ENCODE measurements around the gene RNASEH2B.

The RNASEH2B gene

DNA sequence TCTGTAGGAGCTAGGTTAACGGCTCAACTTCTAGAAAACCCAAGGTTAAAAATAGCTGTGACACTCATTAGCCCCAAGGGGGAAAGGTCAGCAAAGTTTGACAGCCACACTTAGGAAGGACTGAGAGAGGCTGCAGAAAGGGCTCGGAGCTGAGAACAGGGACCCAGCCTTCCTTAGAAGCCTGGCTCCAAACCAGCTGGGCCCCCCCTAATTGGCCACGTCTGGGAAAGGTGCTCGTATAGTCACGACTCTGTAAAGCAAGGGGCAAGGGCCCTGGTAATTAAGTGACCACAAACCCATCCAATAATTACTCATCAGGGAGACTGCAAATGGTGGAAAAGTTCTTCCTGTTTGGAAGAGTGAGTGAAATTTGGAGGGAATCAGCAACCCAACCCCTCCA, 90.5 kb downstream of the RNASEH2B start:
- TF ChIP-seq CTCF (IDR thresholded peaks at IDR 0.05; ENCODE audit: insufficient read depth, low read length, poor library complexity, severe bottlenecking): no peak
- TF ChIP-seq EZH2phosphoT487 (conservative IDR thresholded peaks at IDR 0.05; ENCODE audit: low read length): no peak
- Histone ChIP-seq H3K9me3 (ENCODE audit: insufficient read depth, low read length) (no peaks in the 10 kb centered on the region), H3K27ac (ENCODE audit: low read depth, low read length) (no peak overlapping the region), H3K36me3 (ENCODE audit: low read length) (no peaks in the 10 kb centered on the region), H3K27me3 (ENCODE audit: low read length) (no peaks in the 10 kb centered on the region), H3K4me2 (ENCODE audit: low read depth, low read length, poor library complexity, severe bottlenecking) (no peak overlapping the region), H2AFZ (ENCODE audit: low read depth, low read length, severe bottlenecking) (no peak overlapping the region), H3K4me3 (ENCODE audit: insufficient read depth, low read length, poor library complexity, severe bottlenecking) (no peak overlapping the region), H4K20me1 (ENCODE audit: low read depth, low read length) (no peaks in the 10 kb centered on the region), H3F3A (ENCODE audit: insufficient read depth) (no peaks in the 10 kb centered on the region), H3K79me2 (ENCODE audit: insufficient read depth, low read length) (no peaks in the 10 kb centered on the region), H3K9ac (ENCODE audit: low read length) (no peak overlapping the region), H3K9me2 (replicated peaks; ENCODE audit: insufficient read depth, low read length) (no peaks in the 10 kb centered on the region)

- Histone ChIP-seq H4K20me1 (ENCODE audit: low read depth, low read length) (no peaks in the 10 kb centered on the region), H3K36me3 (ENCODE audit: low read length) (no peaks in the 10 kb centered on the region)
Observed at GRCh38 chr13:51000571-51001260, 91.1 kb downstream of the RNASEH2B start.

DNA sequence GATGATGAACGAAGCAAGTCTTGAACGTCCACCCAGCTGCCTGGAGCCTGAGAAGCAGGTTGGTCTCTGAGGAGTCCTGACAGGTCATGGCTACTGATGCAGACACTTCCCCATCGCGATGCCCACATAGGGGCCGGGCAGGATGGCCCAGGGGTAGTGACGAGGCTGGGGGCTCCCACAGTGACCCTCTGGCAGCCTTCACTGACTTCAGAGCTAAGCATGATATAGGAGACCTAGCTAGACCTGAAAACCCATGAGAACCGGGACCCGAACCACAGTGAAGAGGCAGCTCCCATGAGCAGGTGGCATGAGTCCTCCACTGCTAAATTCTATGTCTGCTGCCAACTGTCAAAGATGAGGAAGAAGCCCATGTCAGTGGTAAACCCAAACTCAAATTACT, 91.7 kb downstream of the RNASEH2B start:
- H3K9ac ChIP-seq (ENCODE audit: low read length): no peak overlapping the region
- H3K4me3 ChIP-seq (ENCODE audit: insufficient read depth, low read length, poor library complexity, severe bottlenecking): no peak overlapping the region
- no peaks in the 10 kb centered on the region for H3K79me2 ChIP-seq (ENCODE audit: insufficient read depth, low read length)
- H3K27ac ChIP-seq (ENCODE audit: low read depth, low read length): no peak overlapping the region
- H3K4me2 ChIP-seq (ENCODE audit: low read depth, low read length, poor library complexity, severe bottlenecking): no peak overlapping the region
- H3K36me3 ChIP-seq (ENCODE audit: low read length): no peaks in the 10 kb centered on the region
- no peak for TF ChIP-seq CTCF (IDR thresholded peaks at IDR 0.05; ENCODE audit: insufficient read depth, low read length, poor library complexity, severe bottlenecking)
- no peak for TF ChIP-seq EZH2phosphoT487 (conservative IDR thresholded peaks at IDR 0.05; ENCODE audit: low read length)
- H2AFZ ChIP-seq (ENCODE audit: low read depth, low read length, severe bottlenecking): no peak overlapping the region
- no peaks in the 10 kb centered on the region for H3K27me3 ChIP-seq (ENCODE audit: low read length)
- no peaks in the 10 kb centered on the region for H3F3A ChIP-seq (ENCODE audit: insufficient read depth)
- no peaks in the 10 kb centered on the region for H3K9me2 ChIP-seq (replicated peaks; ENCODE audit: insufficient read depth, low read length)
- no peaks in the 10 kb centered on the region for H3K9me3 ChIP-seq (ENCODE audit: insufficient read depth, low read length)
- H4K20me1 ChIP-seq (ENCODE audit: low read depth, low read length): no peaks in the 10 kb centered on the region

More at GRCh38 chr13:51000571-51001260, 91.1 kb downstream of the RNASEH2B start:
- H3K9ac ChIP-seq (ENCODE audit: low read length): no peak overlapping the region
- H3K9me2 ChIP-seq (replicated peaks; ENCODE audit: insufficient read depth, low read length): no peaks in the 10 kb centered on the region
- no peak for TF ChIP-seq EZH2phosphoT487 (conservative IDR thresholded peaks at IDR 0.05; ENCODE audit: low read length)
- TF ChIP-seq CTCF (IDR thresholded peaks at IDR 0.05; ENCODE audit: insufficient read depth, low read length, poor library complexity, severe bottlenecking): no peak
- no peaks in the 10 kb centered on the region for H3K27me3 ChIP-seq (ENCODE audit: low read length)
- H3K79me2 ChIP-seq (ENCODE audit: insufficient read depth, low read length): no peaks in the 10 kb centered on the region
- H3K9me3 ChIP-seq (ENCODE audit: insufficient read depth, low read length): no peaks in the 10 kb centered on the region
- no peaks in the 10 kb centered on the region for H3F3A ChIP-seq (ENCODE audit: insufficient read depth)
- no peak overlapping the region for H3K4me3 ChIP-seq (ENCODE audit: insufficient read depth, low read length, poor library complexity, severe bottlenecking)
- H2AFZ ChIP-seq (ENCODE audit: low read depth, low read length, severe bottlenecking): no peak overlapping the region
- H3K4me2 ChIP-seq (ENCODE audit: low read depth, low read length, poor library complexity, severe bottlenecking): no peak overlapping the region
- no peak overlapping the region for H3K27ac ChIP-seq (ENCODE audit: low read depth, low read length)

Data from SU-DHL-6 (cell line).